C4-2B (cell line): ENCODE data around the gene SCNM1.

Experiments
- H3K27ac ChIP-seq: fragments of 450-650 bp; 2 replicates; pipeline ENCODE4 v1.5.1; 2017
- ZFX ChIP-seq: fragments of 450-650 bp; IDR thresholded peaks from 2 replicates; pipeline ENCODE4 v1.6.1; 2017
- TF ChIP-seq, protein P1 (sequence below): fragments of 450-650 bp; conservative IDR thresholded peaks from 2 replicates; pipeline ENCODE4 v1.5.1; 2017; ENCODE audit warnings: mild to moderate bottlenecking

The SCNM1 gene

DNA sequence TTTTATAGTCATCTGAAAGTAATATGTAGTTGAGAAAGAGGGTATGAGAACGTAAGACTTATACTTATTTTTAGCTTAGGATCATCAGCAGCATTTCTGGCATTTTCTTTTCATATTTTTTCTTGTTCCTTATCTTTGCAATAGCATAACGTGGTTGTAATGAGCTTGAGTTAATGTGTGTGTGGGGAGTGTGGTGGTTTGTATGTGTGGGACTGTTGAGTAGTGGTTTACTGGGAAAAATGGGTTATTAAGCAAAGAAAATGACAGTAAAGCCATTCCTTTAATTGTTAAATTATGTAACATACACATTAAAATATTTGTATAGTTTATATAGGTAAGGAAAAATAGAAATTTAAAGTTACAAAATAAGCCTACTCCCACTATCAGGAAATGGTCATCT is 47.6 kb downstream of the SCNM1 start:
- TF ChIP-seq ZFX, result no peak
- TF ChIP-seq, protein P1, sequence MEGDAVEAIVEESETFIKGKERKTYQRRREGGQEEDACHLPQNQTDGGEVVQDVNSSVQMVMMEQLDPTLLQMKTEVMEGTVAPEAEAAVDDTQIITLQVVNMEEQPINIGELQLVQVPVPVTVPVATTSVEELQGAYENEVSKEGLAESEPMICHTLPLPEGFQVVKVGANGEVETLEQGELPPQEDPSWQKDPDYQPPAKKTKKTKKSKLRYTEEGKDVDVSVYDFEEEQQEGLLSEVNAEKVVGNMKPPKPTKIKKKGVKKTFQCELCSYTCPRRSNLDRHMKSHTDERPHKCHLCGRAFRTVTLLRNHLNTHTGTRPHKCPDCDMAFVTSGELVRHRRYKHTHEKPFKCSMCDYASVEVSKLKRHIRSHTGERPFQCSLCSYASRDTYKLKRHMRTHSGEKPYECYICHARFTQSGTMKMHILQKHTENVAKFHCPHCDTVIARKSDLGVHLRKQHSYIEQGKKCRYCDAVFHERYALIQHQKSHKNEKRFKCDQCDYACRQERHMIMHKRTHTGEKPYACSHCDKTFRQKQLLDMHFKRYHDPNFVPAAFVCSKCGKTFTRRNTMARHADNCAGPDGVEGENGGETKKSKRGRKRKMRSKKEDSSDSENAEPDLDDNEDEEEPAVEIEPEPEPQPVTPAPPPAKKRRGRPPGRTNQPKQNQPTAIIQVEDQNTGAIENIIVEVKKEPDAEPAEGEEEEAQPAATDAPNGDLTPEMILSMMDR, result no peak

More for the DNA sequence above, 47.6 kb downstream of the SCNM1 start:
- H3K27ac ChIP-seq, result no peak overlapping the region
